AG09309 (cell line): ENCODE results near the gene SLC35F3.

Source experiments
- DNase-seq: peaks from one replicate; pipeline ENCODE4 v3.0.0-alpha.2; 2010; ENCODE audit warnings: low read depth
- H3K4me3 ChIP-seq: 2 replicates; pipeline ENCODE4 v1.5.1; 2011; ENCODE audit warnings: mild to moderate bottlenecking, low read depth, low read length, moderate library complexity; ENCODE audit not compliant: control insufficient read depth
- CTCF ChIP-seq: IDR thresholded peaks from 2 replicates; pipeline ENCODE4 v1.5.1; 2011; ENCODE audit warnings: mild to moderate bottlenecking, low read depth, low read length, inconsistent platforms; ENCODE audit not compliant: insufficient read depth, control insufficient read depth; ENCODE audit errors: missing control alignments

The SLC35F3 gene

DNA sequence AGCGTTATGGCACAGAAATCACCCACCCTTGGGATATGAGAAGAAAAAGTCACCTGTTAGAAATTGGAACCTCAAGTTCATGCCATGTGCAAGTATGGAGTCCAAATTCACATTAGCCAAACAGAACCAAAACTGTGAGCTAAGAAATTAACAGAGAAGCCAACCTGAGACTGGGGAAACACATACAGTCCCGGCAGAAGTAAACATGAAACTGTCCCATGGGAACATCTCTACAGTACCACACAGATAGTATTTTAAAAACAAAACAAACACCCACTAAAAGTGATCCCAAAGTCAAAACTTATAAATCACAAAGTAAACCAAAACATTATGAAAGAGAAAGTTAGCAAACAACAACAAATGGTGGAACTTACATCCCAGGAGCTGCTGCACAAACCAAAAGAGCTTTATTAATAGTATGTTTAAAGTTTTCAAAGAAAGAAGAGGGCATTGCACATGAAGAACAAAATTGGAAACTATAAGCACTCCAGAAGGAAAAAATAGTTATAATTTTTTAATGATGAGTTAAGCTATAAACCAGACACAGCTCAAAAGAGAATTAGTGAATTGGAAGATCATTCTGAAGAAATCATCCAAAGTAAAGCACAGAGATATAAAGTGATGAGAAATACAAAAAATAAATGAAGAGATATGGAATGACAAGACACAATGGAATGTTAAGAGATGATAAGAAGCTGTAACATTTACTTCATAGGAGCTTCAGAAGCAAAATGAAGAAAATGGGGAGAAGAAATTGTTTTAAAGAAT, 385.2 kb downstream of the SLC35F3 start:
- no peak overlapping the region for H3K4me3 ChIP-seq
- TF ChIP-seq CTCF, result no peak
- no peak for DNase-seq

GRCh38 chr1:234292011-234292410, 387.5 kb downstream of the SLC35F3 start:
- no peak overlapping the region for H3K4me3 ChIP-seq
- no peak for DNase-seq
- no peak for TF ChIP-seq CTCF

DNA sequence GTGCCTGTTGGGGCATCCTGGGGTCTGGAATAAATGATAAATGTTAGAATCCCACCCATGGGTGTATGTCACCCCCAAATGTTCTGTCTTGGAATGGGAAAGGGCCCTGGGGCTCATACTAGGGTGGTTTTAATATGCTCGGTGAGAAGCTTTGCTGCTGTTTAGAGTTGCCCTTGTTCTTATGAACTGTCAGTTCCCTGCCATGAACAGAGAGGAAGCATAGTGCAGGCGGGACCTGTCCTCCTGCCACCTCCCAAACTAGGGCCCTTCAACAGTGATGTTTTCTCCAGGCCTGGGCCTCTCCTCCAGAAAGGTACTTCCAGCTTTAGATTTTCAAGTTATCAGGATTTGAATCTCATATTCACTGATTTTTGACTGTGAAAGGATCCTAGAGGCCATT, 388.1 kb downstream of the SLC35F3 start:
- H3K4me3 ChIP-seq, result no peak overlapping the region
- DNase-seq, result no peak
- TF ChIP-seq CTCF, result no peak

GRCh38 chr1:234294109-234294817, 389.8 kb downstream of the SLC35F3 start:
- no peak overlapping the region for H3K4me3 ChIP-seq
- no peak for DNase-seq
- no peak for TF ChIP-seq CTCF

DNA sequence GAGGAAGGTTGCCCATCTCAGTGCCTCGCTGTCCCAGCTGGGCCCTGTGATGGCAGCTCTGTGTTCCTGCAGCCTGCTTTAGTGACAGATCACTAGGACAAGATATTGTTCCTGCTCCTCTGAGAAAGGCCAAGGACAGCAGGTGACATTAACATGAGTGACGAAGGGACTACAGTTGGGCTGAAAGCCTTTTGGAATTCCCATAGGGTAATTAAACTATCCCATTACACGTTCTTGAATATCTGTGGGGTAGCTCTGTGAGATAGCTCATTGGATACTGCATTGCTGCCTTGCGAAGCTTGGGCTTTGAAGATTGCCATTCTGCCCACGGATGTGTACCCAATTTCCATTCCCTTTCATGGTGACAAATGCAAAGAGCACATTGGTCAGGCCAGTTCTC, 390.6 kb downstream of the SLC35F3 start:
- TF ChIP-seq CTCF, result no peak
- H3K4me3 ChIP-seq, result no peak overlapping the region
- DNase-seq, result no peak

DNA sequence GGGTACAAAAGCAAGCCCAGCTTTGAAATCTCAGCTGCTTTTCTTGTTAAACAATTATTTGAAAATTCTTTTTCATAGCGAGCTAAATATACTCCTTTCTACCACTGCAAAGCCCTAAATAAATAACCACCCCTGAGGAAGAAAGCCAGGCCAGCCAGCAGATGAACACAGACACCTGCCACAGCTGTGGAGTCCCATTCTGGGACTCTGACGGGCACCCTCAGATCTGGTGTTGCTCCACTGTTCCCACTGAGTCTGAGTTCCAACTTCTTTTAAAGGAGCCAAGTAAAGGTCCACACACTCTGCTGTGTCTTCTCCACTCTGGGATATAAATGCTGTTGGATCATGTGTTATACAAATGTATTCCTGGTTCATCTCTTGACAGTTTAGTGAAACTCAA, 391.1 kb downstream of the SLC35F3 start:
- no peak for DNase-seq
- no peak for TF ChIP-seq CTCF

More for the DNA sequence above, 391.1 kb downstream of the SLC35F3 start:
- no peak overlapping the region for H3K4me3 ChIP-seq
